GM10847 (cell line): ENCODE results near the gene BANF2.

ENCODE experiments used
- POLR2A ChIP-seq: IDR thresholded peaks from 2 replicates; pipeline ENCODE4 v1.6.1; 2011; ENCODE audit not compliant: insufficient read length; ENCODE audit errors: extremely low read depth

Gene BANF2

DNA sequence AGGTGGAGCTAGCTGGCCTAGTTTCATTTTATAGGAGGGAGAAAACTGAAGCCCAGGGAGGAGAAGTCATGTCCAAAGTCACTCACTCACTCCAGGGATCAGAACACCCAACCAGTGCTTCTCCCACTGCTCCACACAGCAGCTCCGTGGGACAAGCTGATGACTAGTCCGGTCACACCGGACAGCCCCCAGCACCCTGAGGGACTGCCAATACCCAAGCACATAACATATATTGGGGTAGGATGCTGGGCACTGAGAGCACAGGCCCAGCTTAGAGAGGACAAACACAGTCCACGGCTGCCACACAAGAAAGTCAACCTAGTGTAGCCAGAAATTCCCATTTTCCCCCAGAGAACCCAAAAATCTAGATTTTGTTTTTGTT, 23.4 kb upstream of the BANF2 start:
- TF ChIP-seq POLR2A = no peak

DNA sequence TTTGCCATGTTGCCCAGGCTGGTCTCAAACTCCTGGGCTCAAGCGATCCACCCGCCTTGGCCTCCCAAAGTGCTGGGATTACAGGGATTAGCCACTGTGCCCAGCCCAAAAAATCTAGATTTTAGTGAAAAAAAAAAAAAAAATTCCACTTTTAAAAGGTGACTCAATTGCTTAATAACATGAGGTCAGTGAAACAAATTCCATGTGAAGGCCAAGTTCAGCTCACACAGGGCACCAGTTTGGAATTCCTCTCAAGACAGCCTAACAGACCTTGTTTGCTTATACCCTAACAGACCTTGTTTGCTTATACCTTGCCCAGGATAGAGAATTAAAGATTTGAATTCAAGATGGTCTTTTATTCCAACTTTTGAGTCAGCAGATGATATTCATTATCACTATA, 22.8 kb upstream of the BANF2 start:
- TF ChIP-seq POLR2A = no peak

DNA sequence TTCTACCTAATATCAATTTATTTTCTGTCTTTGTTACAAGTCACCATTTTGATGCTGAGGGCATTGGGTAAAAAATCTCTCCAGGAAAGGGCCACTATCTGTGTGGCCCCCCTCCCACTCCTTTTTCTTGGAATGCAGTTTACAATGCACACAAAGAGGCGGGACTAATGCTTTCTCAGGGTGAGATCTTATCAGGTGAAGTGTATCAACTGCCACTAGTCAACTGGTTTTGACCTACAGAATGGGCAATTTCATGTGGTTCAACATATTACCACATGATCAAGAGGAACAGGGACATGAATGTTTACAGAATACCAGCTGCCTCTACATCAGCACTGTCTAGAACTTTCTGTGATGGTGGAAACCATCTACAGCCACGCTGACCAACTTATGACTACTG, 21.5 kb upstream of the BANF2 start:
- no peak for TF ChIP-seq POLR2A

DNA sequence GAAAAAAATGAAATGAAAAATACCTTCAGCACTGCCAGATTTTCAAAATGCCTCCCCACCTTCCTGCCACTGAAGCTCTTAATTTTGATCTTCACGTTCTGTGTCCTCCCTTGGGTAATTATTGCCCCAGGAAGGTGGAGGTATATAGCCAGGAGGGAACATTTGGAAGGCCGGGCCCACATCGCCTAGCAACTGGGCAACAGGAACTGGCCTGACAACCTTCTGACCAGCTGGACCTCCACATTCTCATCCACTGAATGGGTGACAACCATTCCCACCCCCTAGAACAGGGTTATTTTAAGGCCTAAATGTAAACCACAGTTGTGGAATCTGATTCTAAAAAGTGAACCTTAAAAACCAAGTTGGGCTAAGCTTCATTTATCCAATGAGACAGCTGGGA, 20.9 kb upstream of the BANF2 start:
- no peak for TF ChIP-seq POLR2A

DNA sequence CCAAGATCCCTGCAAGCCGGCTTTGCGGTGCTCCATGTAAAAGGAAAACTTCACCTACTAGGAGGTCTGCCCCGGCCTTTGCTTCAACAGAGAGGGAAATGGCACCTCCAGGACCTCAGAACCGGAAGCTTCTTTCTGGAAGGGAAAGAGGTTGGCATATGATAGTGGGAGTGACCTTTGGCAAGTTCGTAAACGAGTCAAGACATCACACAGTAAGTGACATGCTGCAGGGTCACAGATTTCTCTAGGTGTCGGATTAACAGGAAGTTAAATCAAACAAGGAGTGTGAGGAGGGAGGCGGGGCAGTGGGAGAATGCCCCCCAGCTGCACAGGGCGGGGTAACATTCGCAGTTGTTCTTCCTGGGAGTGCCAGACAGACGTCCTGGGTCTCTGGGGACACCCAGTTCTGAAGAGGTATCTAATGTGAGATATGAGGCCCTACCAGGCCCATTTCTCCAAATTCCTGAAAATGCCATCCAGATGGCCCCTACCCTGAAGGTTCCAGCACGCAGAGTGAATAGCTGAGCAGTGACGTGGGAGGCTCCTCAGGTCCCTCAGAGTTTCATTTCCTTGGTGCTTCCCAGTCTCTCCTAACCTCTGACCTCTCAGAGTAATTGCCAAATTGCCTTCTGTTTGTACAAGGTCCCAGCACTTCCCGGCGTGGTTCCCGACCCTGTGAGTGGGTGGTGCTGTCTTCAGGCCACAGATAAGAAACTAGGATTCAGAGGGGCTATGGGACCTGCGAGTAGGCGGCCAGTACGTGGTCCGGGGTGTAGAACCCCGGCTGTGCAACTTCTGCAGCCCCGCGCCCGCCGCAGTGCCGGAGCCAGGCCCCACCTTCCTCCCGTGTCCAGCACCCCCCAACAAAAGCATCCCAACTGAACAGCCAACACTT, 19.6 kb upstream of the BANF2 start:
- TF ChIP-seq POLR2A = no peak

DNA sequence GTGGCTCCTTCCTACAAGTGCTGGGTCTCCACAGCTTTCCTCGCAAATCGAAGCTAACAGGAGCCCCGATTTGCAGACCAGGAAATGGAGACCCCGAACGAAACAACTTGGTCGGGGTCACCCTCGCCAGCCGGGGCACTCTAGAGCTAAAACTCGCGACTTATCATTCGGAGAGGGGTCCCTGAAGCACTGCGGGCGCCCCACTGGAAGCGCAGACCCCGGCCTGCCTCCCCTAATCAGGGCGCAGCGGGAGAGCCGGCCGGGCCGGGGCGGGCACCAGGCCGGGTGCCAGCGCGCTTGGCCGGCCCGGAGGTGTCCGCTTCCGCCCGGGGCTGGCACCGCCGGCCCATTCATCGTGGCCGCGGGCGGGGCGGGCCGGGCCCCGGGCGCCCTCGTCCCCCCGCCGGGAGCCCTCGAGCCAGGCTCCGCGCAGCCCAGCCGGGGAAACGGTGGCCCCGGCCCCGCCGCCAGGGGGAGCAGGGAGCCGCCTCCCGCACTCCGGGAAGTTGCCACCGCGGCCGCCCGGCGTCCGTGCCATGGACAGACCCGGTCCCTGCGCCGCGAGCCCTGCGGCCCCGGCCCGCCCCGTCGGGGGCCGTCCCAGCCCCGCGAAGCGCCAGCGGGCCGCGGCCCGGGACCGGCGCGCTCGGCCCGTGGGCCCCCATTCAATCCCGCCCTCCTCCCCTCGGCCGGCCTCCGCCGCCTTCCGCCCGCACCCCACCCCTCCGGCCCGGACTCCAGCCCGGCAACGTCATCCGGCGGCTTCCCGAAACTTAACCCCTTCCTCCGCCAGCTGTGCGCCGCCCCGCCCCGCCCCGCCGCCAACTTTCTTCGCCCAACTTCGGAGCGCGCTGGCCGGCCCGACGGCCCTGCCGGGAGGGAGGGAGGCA, 18.7 kb upstream of the BANF2 start:
- no peak for TF ChIP-seq POLR2A

DNA sequence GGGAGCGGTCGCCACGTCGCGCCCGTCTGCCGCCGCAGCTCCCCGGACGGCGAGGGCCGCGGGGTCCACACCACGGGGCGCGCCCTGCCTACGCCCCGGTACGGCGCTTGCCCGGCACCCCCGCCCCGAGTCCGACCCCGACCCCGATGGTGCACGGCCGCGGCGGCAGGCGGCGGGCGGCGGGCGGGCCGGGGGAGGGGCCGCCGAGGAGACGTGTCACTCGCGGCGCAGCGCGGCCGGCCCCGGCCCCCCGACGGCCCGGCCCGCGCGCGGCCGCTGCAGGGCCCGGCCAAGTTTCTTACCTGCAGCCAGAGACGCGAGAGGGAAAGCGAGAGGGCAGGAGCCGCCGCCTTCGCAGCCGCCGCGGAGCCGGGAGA, 18.1 kb upstream of the BANF2 start:
- no peak for TF ChIP-seq POLR2A

DNA sequence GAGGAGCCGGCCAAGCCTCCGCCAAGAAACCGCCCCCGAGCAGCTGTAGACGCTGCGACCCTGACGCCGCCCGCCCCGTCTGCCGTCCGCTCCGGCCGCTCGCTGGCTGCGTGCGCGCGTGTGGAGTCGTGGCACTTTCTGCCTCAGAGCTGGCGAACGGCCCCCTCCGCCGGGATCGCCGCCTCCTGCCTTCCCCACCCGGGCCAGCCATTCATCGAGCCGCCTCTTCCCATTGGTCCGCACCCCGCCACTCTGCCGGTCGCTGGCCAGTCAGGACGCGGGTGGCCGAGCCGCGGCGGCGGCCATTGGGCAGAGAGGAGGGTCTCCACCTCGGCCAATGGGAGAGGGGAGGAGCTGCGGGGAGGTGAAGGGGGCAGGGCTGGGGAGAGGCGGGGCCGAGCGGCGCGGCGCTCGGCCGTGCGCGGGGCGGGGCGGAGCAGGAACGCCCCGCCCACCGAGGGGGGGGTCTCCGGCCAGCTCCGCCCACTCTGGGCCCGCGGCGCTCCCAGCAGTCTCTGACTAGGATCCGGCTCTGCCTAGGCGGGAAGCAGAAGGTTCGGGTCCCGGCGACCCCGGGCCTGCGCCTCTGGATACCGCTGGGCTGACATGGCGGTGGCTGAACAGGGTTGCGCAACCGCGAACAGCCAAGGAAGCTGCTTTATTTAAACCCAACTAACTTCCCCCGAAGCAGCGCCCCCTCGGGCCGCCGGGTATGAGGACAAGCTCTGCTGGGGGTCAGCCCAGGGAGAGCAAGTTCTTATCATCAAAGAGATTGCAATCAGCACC, 17.5 kb upstream of the BANF2 start, which contains the start of gene RRBP1:
Gene RRBP1, minus strand, starts transcription at position 140 of the 786 bp plus-strand sequence. CDS start 21,735 bp downstream, outside the sequence.
- peak; percentile 79 for TF ChIP-seq POLR2A

DNA sequence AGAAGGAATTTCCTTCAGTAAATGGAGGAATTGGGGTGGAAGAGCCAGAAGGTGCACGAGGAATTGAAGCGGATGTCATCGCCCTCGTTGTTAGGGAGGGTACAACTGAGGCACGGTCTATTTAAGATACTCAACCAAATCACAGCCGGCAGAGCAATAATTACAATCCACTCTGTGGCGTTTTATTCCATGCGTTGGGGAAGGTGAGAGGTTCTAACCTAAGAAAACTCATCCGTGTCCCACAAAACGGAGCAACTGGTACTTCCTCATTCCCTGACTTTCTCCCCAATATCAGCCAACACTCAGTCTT, 16.9 kb upstream of the BANF2 start:
- TF ChIP-seq POLR2A = no peak

DNA sequence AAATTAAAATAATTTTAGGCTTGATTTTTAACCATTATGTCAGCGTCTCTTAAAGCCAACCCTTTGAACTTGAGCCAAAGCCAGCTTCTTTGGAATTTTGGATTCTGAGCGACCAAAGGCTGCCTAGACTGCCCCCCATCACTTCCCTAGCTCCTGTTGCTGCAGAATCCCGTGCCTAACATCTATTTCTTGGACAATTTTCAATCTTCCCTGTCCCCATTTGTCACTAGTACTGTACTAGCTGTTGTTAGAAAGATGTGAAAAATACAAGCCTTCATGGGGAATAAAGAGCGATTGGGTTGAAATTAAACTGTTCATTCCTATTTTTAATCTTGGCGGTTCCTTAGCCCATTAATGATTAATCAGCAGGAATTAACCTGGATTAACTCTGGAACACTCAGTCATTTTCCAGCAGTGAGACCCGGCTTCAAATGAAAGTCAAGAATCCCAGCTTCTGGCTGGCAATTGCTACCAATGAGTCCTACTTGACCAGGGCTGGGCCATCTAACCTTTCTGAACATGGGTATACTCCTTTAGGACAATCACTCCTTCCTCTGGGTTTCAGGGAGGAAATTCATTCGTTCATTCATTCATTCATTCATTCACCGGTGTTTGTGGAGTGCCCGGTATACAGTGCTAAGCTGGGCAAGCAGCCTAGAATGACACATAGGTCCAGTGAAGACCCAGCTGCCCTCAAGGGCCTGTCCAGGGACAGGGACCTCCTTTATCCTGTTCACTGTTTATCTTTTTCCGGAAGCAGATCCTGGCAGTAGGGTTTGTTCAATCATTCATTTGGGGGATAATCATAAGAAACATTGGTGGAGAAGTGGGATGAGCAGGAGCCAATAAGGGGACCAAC, 16.3 kb upstream of the BANF2 start:
- TF ChIP-seq POLR2A = no peak

DNA sequence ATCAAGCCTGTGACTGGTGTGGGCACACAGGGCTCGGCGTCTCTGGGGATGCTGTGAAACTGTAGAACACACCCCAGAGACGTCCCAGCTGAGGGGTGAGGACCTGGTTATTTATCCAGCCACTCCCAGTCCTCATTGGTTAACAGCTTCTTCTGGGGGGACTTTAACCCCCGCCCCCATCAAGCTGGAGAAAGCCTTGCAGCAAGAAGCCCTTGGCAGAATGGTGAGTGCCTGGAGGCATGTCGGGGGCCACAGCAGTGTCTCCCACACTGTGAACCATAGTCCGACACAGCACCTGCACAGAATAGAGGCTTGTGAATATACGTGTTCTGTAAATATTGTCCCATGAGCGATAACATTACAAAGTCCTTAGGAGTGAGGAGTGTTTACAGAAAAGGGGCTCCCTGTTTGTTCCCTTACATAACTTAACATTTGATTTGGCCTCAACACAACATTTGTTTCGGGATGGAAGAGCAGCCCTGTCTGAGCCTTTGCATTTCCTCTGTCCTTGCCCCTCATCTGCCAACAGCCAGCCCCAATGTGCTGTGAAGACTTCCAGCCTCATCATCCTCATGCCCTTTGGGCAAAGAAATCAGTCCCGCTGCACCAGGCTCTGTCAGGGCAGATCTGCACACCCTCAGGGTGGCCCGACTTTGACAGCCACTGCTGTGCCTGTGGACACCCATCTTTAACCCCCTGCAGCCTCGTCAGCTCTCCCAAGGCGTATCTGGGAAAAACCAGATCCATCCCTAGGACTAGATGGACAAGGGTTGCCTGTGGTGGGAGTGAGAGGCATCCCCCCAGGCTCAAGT, 15.5 kb upstream of the BANF2 start:
- no peak for TF ChIP-seq POLR2A

DNA sequence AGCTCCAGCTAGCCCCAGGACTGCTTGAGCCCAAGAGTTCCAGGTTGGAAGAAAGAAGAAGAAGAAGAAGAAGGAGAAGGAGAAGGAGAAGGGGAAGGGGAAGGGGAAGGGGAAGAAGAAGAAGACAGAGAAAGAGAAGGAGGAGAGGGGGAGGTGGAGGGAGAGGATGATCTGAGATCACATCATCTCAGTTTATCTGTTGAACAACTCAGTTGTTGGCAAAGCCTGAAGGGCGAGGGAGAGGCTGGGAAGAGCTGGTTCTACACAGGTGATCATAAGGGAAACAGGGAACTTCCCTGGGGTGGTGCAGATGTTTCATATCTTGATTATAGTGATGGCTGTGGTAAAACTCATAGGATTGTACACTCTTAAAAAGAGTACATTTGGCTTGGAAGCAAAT, 14.6 kb upstream of the BANF2 start:
- no peak for TF ChIP-seq POLR2A

DNA sequence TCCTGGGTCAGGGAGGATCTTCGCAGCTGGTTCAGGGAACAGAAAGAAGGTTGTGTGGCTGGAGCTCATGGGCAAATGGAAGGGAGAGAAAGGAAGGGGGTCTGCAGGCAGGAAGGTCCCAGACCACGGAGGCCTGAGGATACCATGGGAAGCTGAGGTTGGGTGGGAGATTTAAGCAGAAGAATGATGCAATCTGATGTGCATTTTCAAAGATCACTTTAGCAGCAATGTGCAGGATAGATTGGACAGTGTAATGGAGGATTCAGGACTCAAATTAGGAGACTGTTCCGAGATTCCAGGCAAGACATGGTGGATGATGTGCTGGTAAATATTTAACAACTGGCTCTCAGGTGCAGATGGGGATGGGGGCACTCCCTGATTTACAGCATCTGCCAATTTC, 12.0 kb upstream of the BANF2 start:
- TF ChIP-seq POLR2A = no peak

DNA sequence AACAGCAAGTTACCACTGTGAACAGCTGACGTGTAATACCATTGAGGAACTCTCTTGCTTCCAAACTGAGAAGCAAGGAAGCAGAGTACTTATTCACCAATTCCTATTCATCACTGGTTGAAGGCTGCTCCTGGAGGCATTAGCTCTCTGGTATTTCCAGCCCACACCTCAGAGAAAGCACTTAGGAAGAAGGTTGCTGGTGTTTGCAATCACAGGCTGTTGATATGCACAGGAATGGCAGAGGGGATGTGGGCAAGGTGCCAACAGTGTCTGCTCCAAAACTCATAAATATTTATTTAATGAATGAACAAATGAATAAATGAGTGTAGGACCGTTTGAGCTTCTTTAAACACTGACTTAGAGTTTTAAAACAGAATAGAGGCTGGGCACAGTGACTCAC, 10.8 kb upstream of the BANF2 start:
- TF ChIP-seq POLR2A = no peak
